WTC11 (cell line): Measurements from ENCODE around the gene BICRA.

Experiments
- ATF6 ChIP-seq: sonication (generic); formaldehyde crosslinking; IDR thresholded peaks from 2 replicates; pipeline ENCODE4 v1.8.1; 2023; ENCODE audit warnings: mild to moderate bottlenecking, missing genetic modification reagents
- ESRRA ChIP-seq: sonication (generic); formaldehyde crosslinking; IDR thresholded peaks from 2 replicates; pipeline ENCODE4 v1.8.1; 2022; ENCODE audit warnings: mild to moderate bottlenecking, missing genetic modification reagents, borderline replicate concordance
- TF ChIP-seq, protein P1 (sequence below): fragments of 200-600 bp; IDR thresholded peaks from 2 replicates; pipeline ENCODE4 v1.8.0; 2022; ENCODE audit warnings: antibody characterized with exemption
- TF ChIP-seq, protein P2 (sequence below): sonication (generic); formaldehyde crosslinking; IDR thresholded peaks from 2 replicates; pipeline ENCODE4 v1.8.0; 2022; ENCODE audit warnings: mild to moderate bottlenecking, missing genetic modification reagents

DNA sequence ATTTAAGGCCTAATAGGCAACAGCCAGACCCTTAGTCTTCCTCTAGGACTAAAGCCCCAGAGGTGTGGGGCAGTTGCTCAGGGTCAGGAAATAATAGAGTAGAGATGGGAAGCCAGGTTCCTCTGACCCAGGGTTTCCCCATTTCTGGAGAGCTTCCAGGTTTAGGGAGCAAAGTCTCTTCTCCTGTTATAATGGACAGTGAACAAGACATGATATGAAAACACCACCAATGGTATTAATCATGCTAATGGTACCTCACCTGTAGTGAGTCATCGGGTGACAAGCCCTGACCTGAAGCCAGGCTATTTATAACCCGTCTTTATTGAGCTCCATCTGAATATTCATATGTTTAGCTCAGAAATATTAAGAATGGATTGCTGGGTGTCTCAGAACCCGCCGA lies 24.6 kb downstream of the BICRA start:
- TF ChIP-seq ESRRA (CRISPR knock-in tag) (no peak), ATF6 (CRISPR knock-in tag) (no peak)
- TF ChIP-seq, protein P1, sequence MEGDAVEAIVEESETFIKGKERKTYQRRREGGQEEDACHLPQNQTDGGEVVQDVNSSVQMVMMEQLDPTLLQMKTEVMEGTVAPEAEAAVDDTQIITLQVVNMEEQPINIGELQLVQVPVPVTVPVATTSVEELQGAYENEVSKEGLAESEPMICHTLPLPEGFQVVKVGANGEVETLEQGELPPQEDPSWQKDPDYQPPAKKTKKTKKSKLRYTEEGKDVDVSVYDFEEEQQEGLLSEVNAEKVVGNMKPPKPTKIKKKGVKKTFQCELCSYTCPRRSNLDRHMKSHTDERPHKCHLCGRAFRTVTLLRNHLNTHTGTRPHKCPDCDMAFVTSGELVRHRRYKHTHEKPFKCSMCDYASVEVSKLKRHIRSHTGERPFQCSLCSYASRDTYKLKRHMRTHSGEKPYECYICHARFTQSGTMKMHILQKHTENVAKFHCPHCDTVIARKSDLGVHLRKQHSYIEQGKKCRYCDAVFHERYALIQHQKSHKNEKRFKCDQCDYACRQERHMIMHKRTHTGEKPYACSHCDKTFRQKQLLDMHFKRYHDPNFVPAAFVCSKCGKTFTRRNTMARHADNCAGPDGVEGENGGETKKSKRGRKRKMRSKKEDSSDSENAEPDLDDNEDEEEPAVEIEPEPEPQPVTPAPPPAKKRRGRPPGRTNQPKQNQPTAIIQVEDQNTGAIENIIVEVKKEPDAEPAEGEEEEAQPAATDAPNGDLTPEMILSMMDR, result no peak
- TF ChIP-seq, protein P2, sequence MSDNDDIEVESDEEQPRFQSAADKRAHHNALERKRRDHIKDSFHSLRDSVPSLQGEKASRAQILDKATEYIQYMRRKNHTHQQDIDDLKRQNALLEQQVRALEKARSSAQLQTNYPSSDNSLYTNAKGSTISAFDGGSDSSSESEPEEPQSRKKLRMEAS, result no peak
